GM23248 (cell line): Measurements from ENCODE around the gene TTC5. TPM values are rescaled to one million over a fixed set of nuclear protein-coding genes. Genes with fewer than 3 reads are reported as not detected.

ENCODE experiments used
- DNase-seq: peaks from one replicate; pipeline ENCODE4 v3.0.0-alpha.2; 2015
- H2AFZ ChIP-seq: fragments of 200-600 bp; sonication (generic); 2 replicates; pipeline ENCODE4 v1.6.1; 2016; ENCODE audit warnings: antibody characterized with exemption
- H3F3A ChIP-seq: fragments of 200-600 bp; sonication (generic); 2 replicates; pipeline ENCODE4 v1.6.1; 2016; ENCODE audit warnings: mild to moderate bottlenecking, antibody characterized with exemption, mixed run types; ENCODE audit not compliant: insufficient read depth
- H3K27ac ChIP-seq: fragments of 200-600 bp; sonication (generic); 2 replicates; pipeline ENCODE4 v1.5.1; 2016; ENCODE audit warnings: mild to moderate bottlenecking
- H3K27me3 ChIP-seq: fragments of 200-600 bp; sonication (generic); replicated peaks from 2 replicates; pipeline ENCODE4 v1.6.1; 2016; ENCODE audit warnings: mild to moderate bottlenecking; ENCODE audit not compliant: insufficient read depth
- H3K36me3 ChIP-seq: fragments of 200-600 bp; sonication (generic); 2 replicates; pipeline ENCODE4 v1.6.1; 2016; ENCODE audit warnings: low read depth, mild to moderate bottlenecking
- H3K4me1 ChIP-seq: fragments of 200-600 bp; sonication (generic); 2 replicates; pipeline ENCODE4 v1.6.1; 2016; ENCODE audit warnings: mild to moderate bottlenecking; ENCODE audit not compliant: insufficient read depth
- H3K4me2 ChIP-seq: fragments of 200-600 bp; sonication (generic); one replicate; pipeline ENCODE4 v1.6.1; 2016; ENCODE audit warnings: mild to moderate bottlenecking; ENCODE audit not compliant: unreplicated experiment
- H3K4me3 ChIP-seq: fragments of 200-600 bp; sonication (generic); 2 replicates; pipeline ENCODE4 v1.5.1; 2016; ENCODE audit warnings: mild to moderate bottlenecking
- H3K79me2 ChIP-seq: fragments of 200-600 bp; sonication (generic); 2 replicates; pipeline ENCODE4 v1.6.1; 2016; ENCODE audit warnings: mild to moderate bottlenecking; ENCODE audit not compliant: insufficient read depth
- H3K9ac ChIP-seq: fragments of 200-600 bp; sonication (generic); 2 replicates; pipeline ENCODE4 v1.6.1; 2016; ENCODE audit warnings: mild to moderate bottlenecking
- H3K9me2 ChIP-seq: fragments of 200-600 bp; sonication (generic); 2 replicates; pipeline ENCODE4 v1.6.1; 2016; ENCODE audit warnings: mixed run types, mild to moderate bottlenecking, moderate library complexity; ENCODE audit not compliant: insufficient read depth
- H3K9me3 ChIP-seq: fragments of 200-600 bp; sonication (generic); one replicate; pipeline ENCODE4 v1.6.1; 2017; ENCODE audit warnings: low read depth
- H4K20me1 ChIP-seq: fragments of 200-600 bp; sonication (generic); 2 replicates; pipeline ENCODE4 v1.6.0; 2016; ENCODE audit not compliant: insufficient read depth
- EZH2 ChIP-seq: fragments of 200-600 bp; sonication (generic); IDR thresholded peaks from 2 replicates; pipeline ENCODE4 v1.6.1; 2018; ENCODE audit warnings: antibody characterized with exemption, mild to moderate bottlenecking; ENCODE audit not compliant: insufficient read depth, poor library complexity, severe bottlenecking
- EZH2phosphoT487 ChIP-seq: fragments of 200-600 bp; sonication (generic); IDR thresholded peaks from 2 replicates; pipeline ENCODE4 v1.6.1; 2018; ENCODE audit warnings: antibody characterized with exemption, moderate library complexity, mild to moderate bottlenecking, low read depth; ENCODE audit not compliant: insufficient read depth
- WGBS, 2 experiments: methylation state at CpG; one replicate each; pipeline ENCODE4 v1.1.6; 2015 to 2017; ENCODE audit warnings: low lambda C conversion rate in 2 of 2, low coverage in 1 of 2; ENCODE audit errors: missing lambda C conversion rate in 2 of 2; 5-methylcytosine and 5-hydroxymethylcytosine counted together
- in situ Hi-C: fragments of 300-500 bp; cut with MboI; formaldehyde crosslinking; loops from 2 replicates; pipeline ENCODE4 v1.15.0; 2020
- polyA plus RNA-seq: library from polyadenylated mRNA; unstranded; fragments of >200 nt; fragmentation: Nextera tagmentation; extraction: Ambion mirVana; gene quantifications from 2 replicates; pipeline ENCODE4 v1.2.1, GENCODE V29; 2016
- total RNA-seq: library from RNA; depleted of rRNA; stranded (reverse); fragments of >200 nt; shearing (Covaris generic); gene quantifications from 2 replicates; pipeline ENCODE4 v1.2.3, GENCODE V29; 2014

TTC5 gene
- total and polyA plus RNA-seq, 2 experiments from 2014 or later = 11.7 to 14.7 TPM

DNA sequence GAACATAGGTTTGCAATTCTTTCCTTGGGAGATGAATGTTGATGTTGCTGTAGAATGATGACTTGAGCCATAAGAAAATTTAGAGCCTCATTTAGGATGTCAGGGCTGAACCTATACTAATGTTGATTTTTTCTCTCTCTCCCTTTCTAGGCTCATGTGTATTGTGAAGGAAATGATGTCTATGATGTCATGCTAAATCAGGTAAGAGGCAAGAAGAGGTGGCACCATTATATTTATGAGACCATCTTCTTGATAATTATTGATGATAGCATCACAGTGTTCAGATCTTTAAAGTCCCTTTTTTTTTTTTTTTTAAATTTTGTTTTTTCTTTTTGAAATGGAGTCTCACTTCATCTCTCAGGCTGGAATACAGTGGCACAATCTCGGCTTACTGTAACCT is 41.0 kb upstream of the TTC5 start:
- peaks cover 23% of the 10 kb centered on the region for H3F3A ChIP-seq
- H3K4me2 ChIP-seq = no peak overlapping the region
- DNase-seq = no peak
- no peaks in the 10 kb centered on the region for H3K9me3 ChIP-seq
- H3K27me3 ChIP-seq = no peaks in the 10 kb centered on the region
- H3K9ac ChIP-seq = no peak overlapping the region
- no peak overlapping the region for H2AFZ ChIP-seq
- WGBS, 2 experiments = 82 to 100% methylated on average over 1 of the region's 1 CpG
- H3K79me2 ChIP-seq = peaks cover 18% of the 10 kb centered on the region
- TF ChIP-seq EZH2 (no peak), EZH2phosphoT487 (no peak)
- H4K20me1 ChIP-seq = no peaks in the 10 kb centered on the region
- no peak overlapping the region for H3K4me3 ChIP-seq
- H3K36me3 ChIP-seq = peaks cover 22% of the 10 kb centered on the region
- 0 out of 2 replicates have a peak, but pooled peaks cover 5% of the 10 kb centered on the region for H3K4me1 ChIP-seq
- no peak overlapping the region for H3K27ac ChIP-seq
- H3K9me2 ChIP-seq = no peaks in the 10 kb centered on the region
- in situ Hi-C loops = no loop called here

DNA sequence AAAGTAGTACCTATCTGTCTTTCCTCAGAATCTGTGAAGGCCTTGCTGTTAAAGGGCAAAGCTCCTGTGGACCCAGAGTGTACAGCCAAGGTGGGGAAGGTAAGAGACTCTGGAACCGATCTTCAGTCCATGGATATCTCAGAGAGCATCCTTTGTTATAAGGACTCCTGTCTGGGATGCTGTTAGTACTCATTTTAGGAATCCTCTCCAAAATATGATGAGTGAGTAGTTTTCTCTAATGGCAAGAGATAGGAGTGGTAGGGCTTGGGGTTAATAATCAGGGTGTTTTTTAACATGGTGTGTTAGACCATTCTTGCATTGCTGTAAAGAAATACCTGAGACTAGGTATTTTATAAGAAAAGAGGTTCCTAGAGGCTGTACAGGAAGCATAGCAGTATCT is 39.6 kb upstream of the TTC5 start:
- Histone ChIP-seq H3F3A (peaks cover 28% of the 10 kb centered on the region), H3K36me3 (peaks cover 18% of the 10 kb centered on the region), H3K27ac (no peak overlapping the region), H4K20me1 (no peaks in the 10 kb centered on the region), H3K9me2 (no peaks in the 10 kb centered on the region), H3K79me2 (peaks cover 18% of the 10 kb centered on the region), H3K9ac (peak overlapping the region; percentile 3; the same call in 1 of the 2 replicates), H3K9me3 (no peaks in the 10 kb centered on the region), H3K4me3 (no peak overlapping the region), H3K4me1 (0 out of 2 replicates have a peak, but pooled peaks cover 5% of the 10 kb centered on the region), H2AFZ (no peak overlapping the region), H3K4me2 (no peak overlapping the region), H3K27me3 (no peaks in the 10 kb centered on the region)
- DNase-seq = no peak
- TF ChIP-seq EZH2phosphoT487 (no peak), EZH2 (no peak)
- 94 to 100% methylated on average over 1 of the region's 1 CpG for WGBS, 2 experiments
- in situ Hi-C loops = no loop called here

DNA sequence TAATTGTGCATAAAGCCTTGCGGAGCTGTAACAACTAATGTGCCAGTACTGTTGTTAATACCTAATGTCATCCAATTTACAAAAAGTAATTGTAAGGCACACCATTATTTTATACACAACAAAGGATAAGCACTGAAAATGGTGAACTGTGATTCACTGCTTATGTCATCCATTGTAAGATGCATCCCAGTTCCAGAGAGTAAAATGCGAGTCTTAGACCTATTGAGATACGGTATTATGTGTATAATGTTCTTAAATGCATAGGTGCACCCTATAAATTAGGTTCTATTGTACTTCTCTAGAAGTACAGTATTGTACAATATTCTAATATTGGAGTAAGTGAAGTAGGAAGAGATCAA is 38.1 kb upstream of the TTC5 start:
- H3K27me3 ChIP-seq = no peaks in the 10 kb centered on the region
- H3K27ac ChIP-seq = peak overlapping the region; percentile 90
- H3K4me1 ChIP-seq = 0 out of 2 replicates have a peak, but pooled peaks cover 5% of the 10 kb centered on the region
- peaks cover 21% of the 10 kb centered on the region for H3F3A ChIP-seq
- peaks cover 17% of the 10 kb centered on the region for H3K36me3 ChIP-seq
- H4K20me1 ChIP-seq = no peaks in the 10 kb centered on the region
- peak; percentile 73 for DNase-seq
- peak overlapping the region; percentile 86 for H3K4me2 ChIP-seq
- H3K9ac ChIP-seq = peak overlapping the region; percentile 96
- TF ChIP-seq EZH2 = no peak
- TF ChIP-seq EZH2phosphoT487 = no peak
- no peaks in the 10 kb centered on the region for H3K9me2 ChIP-seq
- peak overlapping the region; percentile 88 for H3K4me3 ChIP-seq
- no peaks in the 10 kb centered on the region for H3K9me3 ChIP-seq
- peaks cover 18% of the 10 kb centered on the region for H3K79me2 ChIP-seq
- H2AFZ ChIP-seq = peak overlapping the region; percentile 96
- in situ Hi-C loops = no loop called here
- 1 to 2% methylated on average over 3 of the region's 3 CpGs for WGBS, 2 experiments

DNA sequence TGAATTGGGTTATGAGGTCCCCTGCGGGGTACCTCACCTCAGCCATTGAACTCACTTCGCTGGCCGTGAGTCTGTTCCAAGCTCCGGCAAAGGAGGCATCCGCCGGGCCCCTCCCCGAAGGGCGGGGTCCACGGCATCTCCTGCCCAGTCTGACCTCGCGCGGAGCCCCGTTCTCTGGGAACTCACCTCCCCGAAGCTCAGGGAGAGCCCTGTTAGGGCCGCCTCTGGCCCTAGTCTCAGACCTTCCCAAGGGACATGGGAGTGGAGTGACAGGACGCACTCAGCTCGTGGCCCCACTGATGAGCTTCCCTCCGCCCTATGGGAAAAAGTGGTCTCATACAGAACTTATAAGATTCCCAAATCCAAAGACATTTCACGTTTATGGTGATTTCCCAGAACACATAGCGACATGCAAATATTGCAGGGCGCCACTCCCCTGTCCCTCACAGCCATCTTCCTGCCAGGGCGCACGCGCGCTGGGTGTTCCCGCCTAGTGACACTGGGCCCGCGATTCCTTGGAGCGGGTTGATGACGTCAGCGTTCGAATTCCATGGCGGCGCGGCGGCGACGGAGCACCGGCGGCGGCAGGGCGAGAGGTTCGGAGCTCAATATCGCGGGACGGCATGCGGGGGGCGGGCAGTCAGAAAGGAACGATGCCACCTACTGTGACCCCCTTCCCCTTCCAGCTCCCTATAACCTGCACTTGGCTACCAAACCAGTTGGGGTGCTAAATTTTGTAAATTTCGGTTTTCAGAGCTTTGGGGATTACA is 37.5 kb upstream of the TTC5 start, which contains the start of gene PARP2:
TSS of gene PARP2 (plus strand) at position 544 of the 770 bp plus-strand sequence. CDS start at position 551, 7 bp downstream.
- in situ Hi-C loops = no loop called here

More for the DNA sequence above, 37.5 kb upstream of the TTC5 start, which contains the start of gene PARP2:
- Histone ChIP-seq H3K9ac (peak within 1 kb of the TSS; percentile 96), H3K79me2 (peaks cover 18% of the 10 kb centered on the region), H3K27me3 (no peaks in the 10 kb centered on the region), H3K4me2 (peak within 1 kb of the TSS; percentile 97), H3K36me3 (peaks cover 11% of the 10 kb centered on the region), H3K9me3 (no peaks in the 10 kb centered on the region), H3F3A (peaks cover 21% of the 10 kb centered on the region), H3K27ac (peak within 1 kb of the TSS; percentile 90), H4K20me1 (no peaks in the 10 kb centered on the region), H2AFZ (peak within 1 kb of the TSS; percentile 96), H3K4me3 (peak within 1 kb of the TSS; percentile 88), H3K4me1 (0 out of 2 replicates have a peak, but pooled peaks cover 5% of the 10 kb centered on the region), H3K9me2 (no peaks in the 10 kb centered on the region)
- no peak for TF ChIP-seq EZH2phosphoT487
- no peak for TF ChIP-seq EZH2
- peak; percentile 100 for DNase-seq
- 1% methylated on average over 40 to 50 of the region's 50 CpGs for WGBS, 2 experiments
